Mesenchymal stem cell (in vitro differentiated cells and primary cell): Measurements from ENCODE around the gene LILRB5.
"Not testable (repeated sequence)": the region's sequence is repeated elsewhere in the genome, so short reads cannot be mapped to it uniquely, and the experiment has no call there.

Experiments
- DNase-seq: peaks from one replicate; pipeline ENCODE4 v3.0.0-alpha.2; 2013
- H2AFZ ChIP-seq: one replicate; pipeline ENCODE4 v1.6.1; 2013; ENCODE audit warnings: low read depth, mild to moderate bottlenecking, control low read depth, inconsistent platforms, low read length, moderate library complexity
- H2AK5ac ChIP-seq: 2 replicates; pipeline ENCODE4 v1.6.1; 2013; ENCODE audit warnings: low read length, moderate library complexity, mild to moderate bottlenecking, inconsistent platforms; ENCODE audit not compliant: severe bottlenecking
- H2BK120ac ChIP-seq: one replicate; pipeline ENCODE4 v1.6.1; 2013; ENCODE audit warnings: low read depth, mild to moderate bottlenecking, inconsistent platforms, low read length, moderate library complexity
- H2BK12ac ChIP-seq, 2 experiments: one replicate each; pipeline ENCODE4 v1.6.1; 2013; ENCODE audit warnings: inconsistent platforms in 2 of 2, low read length in 2 of 2, mild to moderate bottlenecking in 2 of 2, moderate library complexity in 2 of 2, control low read depth in 1 of 2
- H2BK15ac ChIP-seq: one replicate; pipeline ENCODE4 v1.6.1; 2013; ENCODE audit warnings: mild to moderate bottlenecking, low read depth, inconsistent platforms; ENCODE audit not compliant: poor library complexity, severe bottlenecking
- H2BK5ac ChIP-seq: 2 replicates; pipeline ENCODE4 v1.6.1; 2013; ENCODE audit warnings: low read depth, mild to moderate bottlenecking, low read length, control low read depth, inconsistent platforms; ENCODE audit not compliant: poor library complexity, severe bottlenecking
- H3K14ac ChIP-seq, 2 experiments: one replicate each; pipeline ENCODE4 v1.6.1; 2013; ENCODE audit warnings: inconsistent platforms in 2 of 2, low read length in 2 of 2, control low read depth in 1 of 2, mild to moderate bottlenecking in 1 of 2, moderate library complexity in 1 of 2
- H3K18ac ChIP-seq, 2 experiments: one replicate each; pipeline ENCODE4 v1.6.1; 2013; ENCODE audit warnings: inconsistent platforms in 2 of 2, low read length in 2 of 2, control low read depth in 1 of 2, low read depth in 1 of 2, mild to moderate bottlenecking in 1 of 2
- H3K23ac ChIP-seq, 2 experiments: one replicate each; pipeline ENCODE4 v1.6.1; 2013; ENCODE audit warnings: inconsistent platforms in 2 of 2, low read length in 2 of 2, mild to moderate bottlenecking in 2 of 2, moderate library complexity in 2 of 2, control low read depth in 1 of 2
- H3K27ac ChIP-seq: 2 replicates; pipeline ENCODE4 v1.5.1; 2013; ENCODE audit warnings: mild to moderate bottlenecking, moderate library complexity, low read length, control low read depth, inconsistent platforms; ENCODE audit not compliant: poor library complexity, severe bottlenecking
- H3K27me3 ChIP-seq, 2 experiments: 2 replicates each; pipeline versions ENCODE4 v1.6.1 to v1.7.0; 2013; ENCODE audit warnings: low read length in 2 of 2, mild to moderate bottlenecking in 2 of 2, moderate library complexity in 2 of 2, control low read depth in 1 of 2, inconsistent platforms in 1 of 2; ENCODE audit not compliant: control insufficient read depth in 1 of 2, insufficient read depth in 1 of 2
- H3K36me3 ChIP-seq, 2 experiments: 2 replicates each; pipeline versions ENCODE4 v1.6.1 to v1.7.0; 2013; ENCODE audit warnings: low read length in 2 of 2, control low read depth in 1 of 2, inconsistent platforms in 1 of 2, low read depth in 1 of 2, mild to moderate bottlenecking in 1 of 2; ENCODE audit not compliant: insufficient read depth in 2 of 2, control insufficient read depth in 1 of 2
- H3K4ac ChIP-seq, 2 experiments: one replicate each; pipeline ENCODE4 v1.6.1; 2013; ENCODE audit warnings: inconsistent platforms in 2 of 2, low read length in 2 of 2, mild to moderate bottlenecking in 2 of 2, moderate library complexity in 2 of 2, control low read depth in 1 of 2, low read depth in 1 of 2
- H3K4me1 ChIP-seq: 2 replicates; pipeline ENCODE4 v1.6.1; 2013; ENCODE audit warnings: low read depth, low read length, control low read depth; ENCODE audit not compliant: control insufficient read depth, insufficient read depth
- H3K4me2 ChIP-seq: 2 replicates; pipeline ENCODE4 v1.6.1; 2013; ENCODE audit warnings: low read length, mild to moderate bottlenecking, inconsistent platforms; ENCODE audit not compliant: poor library complexity, severe bottlenecking
- H3K4me3 ChIP-seq, 2 experiments: 2 replicates each; pipeline versions ENCODE4 v1.5.1 to v1.7.0; 2013; ENCODE audit warnings: low read length in 2 of 2, mild to moderate bottlenecking in 2 of 2, control low read depth in 1 of 2, low read depth in 1 of 2; ENCODE audit not compliant: insufficient read depth in 1 of 2
- H3K79me1 ChIP-seq: replicated peaks from 2 replicates; pipeline ENCODE4 v1.6.1; 2013; ENCODE audit warnings: mild to moderate bottlenecking, control low read depth, low read length, inconsistent platforms; ENCODE audit not compliant: poor library complexity, severe bottlenecking
- H3K9ac ChIP-seq: 2 replicates; pipeline ENCODE4 v1.7.0; 2013; ENCODE audit warnings: mild to moderate bottlenecking, low read length, moderate library complexity
- H3K9me3 ChIP-seq: 2 replicates; pipeline ENCODE4 v1.7.0; 2013; ENCODE audit warnings: mild to moderate bottlenecking, low read length; ENCODE audit not compliant: control insufficient read depth
- H4K8ac ChIP-seq: one replicate; pipeline ENCODE4 v1.6.1; 2013; ENCODE audit warnings: inconsistent platforms, mild to moderate bottlenecking, low read length, moderate library complexity
- H4K91ac ChIP-seq: one replicate; pipeline ENCODE4 v1.6.1; 2013; ENCODE audit warnings: mild to moderate bottlenecking, low read length, inconsistent platforms
- WGBS: methylation state at CpG from one replicate; pipeline ENCODE4 v1.1.7; 2013; ENCODE audit warnings: mixed read lengths; 5-methylcytosine and 5-hydroxymethylcytosine counted together

The LILRB5 gene

DNA sequence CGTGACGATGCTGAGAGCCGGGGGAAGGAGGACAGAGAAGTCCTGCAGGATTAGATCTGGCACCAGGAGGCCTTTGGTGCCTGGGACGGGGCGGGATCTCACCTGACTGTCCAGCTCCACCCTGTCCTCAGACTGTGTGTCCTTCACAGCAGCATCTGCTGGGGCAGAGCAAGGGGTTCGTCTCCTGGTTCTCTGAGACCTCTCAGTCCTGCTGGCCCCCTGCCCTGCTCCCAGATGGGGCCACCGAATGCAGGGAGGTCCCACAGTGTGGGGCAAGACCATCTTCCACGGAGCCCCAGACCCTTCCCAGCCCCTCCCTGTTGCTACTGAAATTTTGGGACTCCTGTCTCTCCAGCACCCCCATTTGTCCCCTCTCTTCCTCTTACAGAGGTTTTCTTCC is 38.8 kb downstream of the LILRB5 start:
- H3K4me2 ChIP-seq: no peak overlapping the region
- H4K91ac ChIP-seq: no peak overlapping the region
- no peak overlapping the region for H3K18ac ChIP-seq
- H3K9ac ChIP-seq: no peak overlapping the region
- H3K23ac ChIP-seq: no peak overlapping the region
- no peak overlapping the region for H2AFZ ChIP-seq
- H2BK12ac ChIP-seq: no peak overlapping the region
- H3K36me3 ChIP-seq: peaks cover 14 to 17% of the 10 kb centered on the region in 2 experiments
- no peak for DNase-seq
- H2BK5ac ChIP-seq: no peak overlapping the region
- no peak overlapping the region for H2BK120ac ChIP-seq
- H3K4me3 ChIP-seq: no peak overlapping the region
- peaks cover 16% of the 10 kb centered on the region for H3K79me1 ChIP-seq
- peaks cover 25% of the 10 kb centered on the region for H3K4me1 ChIP-seq
- no peak overlapping the region for H3K27ac ChIP-seq
- H3K14ac ChIP-seq: no peak overlapping the region
- H2BK15ac ChIP-seq: no peak overlapping the region
- 96% methylated on average over 7 of the region's 8 CpGs for WGBS
- H2AK5ac ChIP-seq: no peak overlapping the region
- H3K27me3 ChIP-seq: peaks cover 4 to 7% of the 10 kb centered on the region in 2 experiments
- no peak overlapping the region for H3K4ac ChIP-seq
- H3K9me3 ChIP-seq: no peaks in the 10 kb centered on the region
- no peak overlapping the region for H4K8ac ChIP-seq

DNA sequence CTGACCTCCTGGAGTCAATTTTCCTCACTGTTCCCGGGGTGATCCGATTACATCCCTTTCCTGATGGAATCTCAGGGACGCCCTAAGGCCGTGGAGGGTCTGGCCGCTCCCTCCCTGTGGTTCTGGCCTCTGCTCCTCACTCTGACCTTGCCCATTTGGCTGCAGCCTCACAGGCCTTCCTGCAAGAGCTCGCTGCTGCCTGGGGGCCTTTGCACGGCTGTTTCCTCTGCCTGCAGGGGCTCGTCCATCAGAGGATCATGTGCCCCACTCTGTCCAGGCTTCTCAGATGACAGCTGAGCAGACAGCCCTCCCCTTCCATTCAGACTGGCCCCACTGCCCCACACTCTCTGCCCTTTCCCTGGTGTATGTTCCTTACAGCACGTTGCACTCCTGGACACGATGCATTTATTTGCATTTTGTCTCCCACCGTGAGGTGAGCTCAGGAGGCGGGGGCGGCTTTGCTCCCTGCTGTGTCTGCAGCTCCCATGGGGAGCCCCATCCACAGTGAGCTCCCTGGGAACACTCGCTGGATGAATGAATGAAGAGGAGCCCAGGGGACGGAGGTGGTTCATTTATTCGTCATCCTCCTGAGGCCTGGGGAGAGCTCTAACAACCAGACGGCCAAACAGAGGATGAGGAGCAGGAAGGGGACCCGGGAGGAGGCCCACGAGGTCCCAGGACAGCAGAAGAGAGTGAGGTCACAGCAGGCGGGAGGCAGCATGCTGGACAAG is 39.4 kb downstream of the LILRB5 start:
- H2AK5ac ChIP-seq, H3K4ac ChIP-seq, H2BK120ac ChIP-seq, H3K14ac ChIP-seq, H2BK12ac ChIP-seq, H3K9me3 ChIP-seq, H2BK5ac ChIP-seq, H3K18ac ChIP-seq, H3K27ac ChIP-seq, H3K4me3 ChIP-seq, H3K4me2 ChIP-seq, H2BK15ac ChIP-seq, H3K27me3 ChIP-seq, H3K23ac ChIP-seq, H4K91ac ChIP-seq, H3K9ac ChIP-seq, H2AFZ ChIP-seq, H4K8ac ChIP-seq, DNase-seq: not testable (repeated sequence)
- WGBS: 71% methylated on average over 14 of the region's 20 CpGs
- Histone ChIP-seq H3K4me1 (peaks cover 24% of the 10 kb centered on the region), H3K79me1 (peaks cover 17% of the 10 kb centered on the region), H3K36me3 (peaks cover 16 to 17% of the 10 kb centered on the region in 2 experiments)

DNA sequence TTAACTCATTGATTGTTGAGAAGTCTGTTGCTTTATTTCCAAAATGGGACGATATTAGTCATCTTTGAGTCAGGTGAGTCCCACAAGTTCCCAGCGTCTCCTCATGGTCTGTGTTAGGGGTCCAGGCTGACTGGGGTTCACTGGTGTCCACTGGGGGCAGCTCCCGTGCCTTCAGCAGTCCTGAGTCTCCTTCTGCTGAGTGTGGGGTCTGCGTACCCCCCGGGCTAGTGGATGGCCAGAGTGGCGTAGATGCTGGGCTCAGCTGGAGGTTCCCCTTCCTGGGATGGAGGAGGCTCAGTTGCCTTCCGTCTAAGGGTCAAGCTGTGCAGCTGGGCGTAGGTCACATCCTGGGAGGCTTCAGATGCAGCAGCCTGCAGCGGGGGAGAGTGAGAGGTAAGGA is 40.2 kb downstream of the LILRB5 start:
- H3K27me3 ChIP-seq: peaks cover 0 to under 1% of the 10 kb centered on the region in 2 experiments
- H3K4me3 ChIP-seq: no peak overlapping the region
- H3K9ac ChIP-seq: no peak overlapping the region
- no peak overlapping the region for H2BK120ac ChIP-seq
- H3K79me1 ChIP-seq: peaks cover 19% of the 10 kb centered on the region
- H3K4me2 ChIP-seq: no peak overlapping the region
- H3K4me1 ChIP-seq: peaks cover 25% of the 10 kb centered on the region
- no peak overlapping the region for H2AFZ ChIP-seq
- H3K4ac ChIP-seq: no peak overlapping the region
- H3K9me3 ChIP-seq: no peaks in the 10 kb centered on the region
- no peak overlapping the region for H4K91ac ChIP-seq
- peaks cover 16 to 17% of the 10 kb centered on the region in 2 experiments for H3K36me3 ChIP-seq
- no peak overlapping the region for H2BK5ac ChIP-seq
- no peak overlapping the region for H4K8ac ChIP-seq
- H2BK15ac ChIP-seq: no peak overlapping the region
- no peak overlapping the region for H2AK5ac ChIP-seq
- DNase-seq: no peak
- WGBS: 91% methylated on average over 8 of the region's 9 CpGs
- no peak overlapping the region for H3K23ac ChIP-seq
- no peak overlapping the region for H3K27ac ChIP-seq
- H3K14ac ChIP-seq: no peak overlapping the region
- no peak overlapping the region for H3K18ac ChIP-seq
- no peak overlapping the region for H2BK12ac ChIP-seq

- not testable (repeated sequence) for H2BK5ac ChIP-seq, H3K18ac ChIP-seq, H2BK12ac ChIP-seq, H4K8ac ChIP-seq, H3K9ac ChIP-seq, H3K4me3 ChIP-seq, H3K27ac ChIP-seq, H3K27me3 ChIP-seq, H2AFZ ChIP-seq, H3K23ac ChIP-seq, H2BK15ac ChIP-seq, DNase-seq, H3K4ac ChIP-seq, H2BK120ac ChIP-seq, H3K4me2 ChIP-seq, H3K14ac ChIP-seq, H2AK5ac ChIP-seq, H3K9me3 ChIP-seq, H4K91ac ChIP-seq
- WGBS: 100% methylated on average over 3 of the region's 19 CpGs
- Histone ChIP-seq H3K79me1 (peaks cover 21% of the 10 kb centered on the region), H3K36me3 (peaks cover 19 to 24% of the 10 kb centered on the region in 2 experiments), H3K4me1 (peaks cover 36% of the 10 kb centered on the region)
Measured at GRCh38 chr19:54214734-54215133, 42.3 kb downstream of the LILRB5 start.
